Embryonic facial prominence (tissue), 1 donor: ENCODE measurements around the gene PSME2.

ENCODE experiments used
- DNase-seq: peaks from one replicate; pipeline ENCODE4 v3.0.0-alpha.2; 2016; ENCODE audit errors: extremely low spot score

Gene PSME2

DNA sequence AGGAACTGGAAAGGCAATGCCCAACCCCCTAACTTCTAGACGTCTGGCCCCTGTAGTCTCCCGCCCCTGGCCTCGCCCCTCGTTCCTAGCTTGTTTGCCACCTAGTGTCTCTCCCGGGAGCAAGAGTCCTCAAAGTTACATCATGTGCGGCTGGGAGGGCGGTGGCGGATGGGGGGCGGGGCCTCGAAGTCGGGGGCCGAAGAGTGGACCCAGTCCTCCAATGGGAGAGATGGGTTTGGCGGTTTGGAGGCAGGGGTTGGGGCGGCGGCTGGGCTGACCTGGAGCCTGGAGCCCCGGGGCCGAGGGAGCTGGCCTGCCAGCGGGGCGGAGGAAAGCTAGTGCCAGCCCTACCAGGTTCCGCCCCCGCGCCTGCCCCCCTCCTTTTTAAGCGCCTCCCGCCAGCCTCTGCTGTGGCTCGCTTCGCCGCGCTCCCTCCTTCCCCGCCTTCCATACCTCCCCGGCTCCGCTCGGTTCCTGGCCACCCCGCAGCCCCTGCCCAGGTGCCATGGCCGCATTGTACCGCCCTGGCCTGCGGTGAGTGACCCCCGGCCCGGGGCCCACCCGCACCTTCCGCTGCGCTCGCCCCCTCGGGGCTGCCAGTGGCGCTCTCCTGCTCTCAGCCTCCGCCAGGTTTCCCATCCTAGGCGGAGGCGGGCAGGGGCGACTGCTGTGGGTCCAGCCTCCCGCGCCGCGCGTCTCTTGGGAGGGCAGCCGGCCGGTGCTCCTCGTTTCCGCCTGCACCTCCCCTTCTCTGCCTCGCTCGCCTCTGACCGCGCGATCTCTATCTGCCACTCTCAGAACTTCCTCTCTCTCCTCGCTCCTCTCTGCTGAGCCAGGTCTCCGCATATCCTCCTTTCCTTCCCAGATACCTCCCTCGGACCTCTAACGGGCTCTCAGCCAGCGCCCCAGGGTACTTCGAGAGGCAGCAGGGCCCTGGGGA lies 52.2 kb downstream of the PSME2 start, which contains the start of gene PCK2:
Gene PCK2, plus strand, starts transcription at position 411 of the 940 bp plus-strand sequence. Its CDS starts 95 bp downstream, at position 506.
- DNase-seq, result peak; percentile 69
